GM12878 (cell line): ENCODE measurements around the gene GHRL. TPM values are rescaled to one million over a fixed set of nuclear protein-coding genes. Genes with fewer than 3 reads are reported as not detected.
A peak's percentile ranks its signal among the peaks of the same experiment; 100 is the strongest.

Experiments
- ATAC-seq: fragments of 200-7000 bp; cut with Tn5 transposase; 3 replicates; pipeline ENCODE4 v1.9.1; 2020; ENCODE audit warnings: mild to moderate bottlenecking, moderate library complexity
- BruUV-seq: library from RNA; stranded (reverse); fragments of 400-500 nt; replicated peaks from 2 replicates; lab custom pipeline; 2021; lab: Mats Ljungman, UMichigan
- CTCF ChIA-PET: fragments of 300-600 bp; sonication (Branson Sonifier 250); formaldehyde crosslinking; extraction: SDS; loops from one replicate; lab custom pipeline; 2021; ENCODE audit warnings: inconsistent platforms; lab: Yijun Ruan, JAX
- POLR2A ChIA-PET: fragments of 350-600 bp; formaldehyde crosslinking; extraction: SDS; loops from one replicate; lab custom pipeline; 2021; ENCODE audit warnings: inconsistent platforms; lab: Charles Lee
- RAD21 ChIA-PET: fragments of 300-600 bp; sonication (Branson Sonifier 250); formaldehyde crosslinking; loops from one replicate; lab custom pipeline; 2023; ENCODE audit warnings: antibody characterized with exemption; ENCODE audit not compliant: unreplicated experiment; lab: Charles Lee
- SMC1A ChIA-PET: fragments of 300-600 bp; sonication (Branson Sonifier 250); formaldehyde crosslinking; loops from one replicate; lab custom pipeline; 2023; ENCODE audit not compliant: unreplicated experiment, uncharacterized antibody; lab: Charles Lee
- DNase-seq: peaks from one replicate; pipeline ENCODE4 v3.0.0-alpha.2; 2011; ENCODE audit warnings: low read depth, low spot score
- FAIRE-seq: peaks from 3 replicates; lab custom pipeline; 2011; peaks lifted over from hg19 to GRCh38; lab: Jason Lieb, UNC
- H2AFZ ChIP-seq: 2 replicates; pipeline ENCODE4 v1.6.0; 2011; ENCODE audit warnings: low read depth, low read length, control low read depth; ENCODE audit not compliant: control insufficient read depth
- H3K27ac ChIP-seq: 2 replicates; pipeline ENCODE4 v1.5.1; 2011; ENCODE audit warnings: control low read depth; ENCODE audit not compliant: control insufficient read depth, insufficient read depth
- H3K27me3 ChIP-seq, 2 experiments: replicated peaks in 1 of 2; 2 replicates each; pipeline versions ENCODE4 v1.6.0 to v1.6.1; 2011; ENCODE audit warnings: low read length in 1 of 2; ENCODE audit not compliant: control insufficient read depth in 2 of 2, insufficient read depth in 2 of 2
- H3K36me3 ChIP-seq, 2 experiments: 2 replicates each; pipeline ENCODE4 v1.5.1; 2011; ENCODE audit warnings: low read length in 1 of 2; ENCODE audit not compliant: control insufficient read depth in 2 of 2, insufficient read depth in 2 of 2
- H3K4me1 ChIP-seq: 2 replicates; pipeline ENCODE4 v1.6.1; 2011; ENCODE audit warnings: mild to moderate bottlenecking, low read length, moderate library complexity, mixed read lengths; ENCODE audit not compliant: control insufficient read depth, insufficient read depth
- H3K4me2 ChIP-seq: 2 replicates; pipeline ENCODE4 v1.6.0; 2011; ENCODE audit warnings: control low read depth; ENCODE audit not compliant: control insufficient read depth, insufficient read depth
- H3K4me3 ChIP-seq: fragments of 200-600 bp; sonication (generic); 2 replicates; pipeline ENCODE4 v1.5.1; 2016
- H3K79me2 ChIP-seq: 2 replicates; pipeline ENCODE4 v1.6.0; 2011; ENCODE audit warnings: low read length; ENCODE audit not compliant: control insufficient read depth, insufficient read depth
- H3K9ac ChIP-seq: 2 replicates; pipeline ENCODE4 v1.8.0; 2011; ENCODE audit warnings: low read length, control low read depth, mixed read lengths; ENCODE audit not compliant: control insufficient read depth, insufficient read depth
- H3K9me3 ChIP-seq: replicated peaks from 3 replicates; pipeline ENCODE4 v1.5.1; 2011; ENCODE audit warnings: mild to moderate bottlenecking, low read length; ENCODE audit not compliant: control insufficient read depth, insufficient read depth
- H4K20me1 ChIP-seq: 2 replicates; pipeline ENCODE4 v1.6.0; 2011; ENCODE audit not compliant: control insufficient read depth, insufficient read depth
- PML ChIP-seq: IDR thresholded peaks from 2 replicates; pipeline ENCODE4 v1.6.1; 2012; ENCODE audit warnings: low read length, inconsistent platforms
- POLR2A ChIP-seq: IDR thresholded peaks from 2 replicates; pipeline ENCODE4 v1.6.1; 2011; ENCODE audit warnings: low read depth, mild to moderate bottlenecking, low read length
- RB1 ChIP-seq: fragments of 450-650 bp; formaldehyde crosslinking; IDR thresholded peaks from 2 replicates; pipeline ENCODE4 v1.6.1; 2017; ENCODE audit warnings: mild to moderate bottlenecking, borderline replicate concordance
- WGBS: methylation state at CpG from one replicate; pipeline ENCODE4 v1.1.6; 2016; ENCODE audit warnings: low lambda C conversion rate; ENCODE audit not compliant: insufficient replicate concordance, insufficient coverage; ENCODE audit errors: missing lambda C conversion rate; 5-methylcytosine and 5-hydroxymethylcytosine counted together
- in situ Hi-C: fragments of 300-500 bp; cut with MboI; formaldehyde crosslinking; loops from 9 replicates; pipeline ENCODE4 v1.14.3; 2018; ENCODE audit warnings: mixed read lengths
- intact Hi-C: fragments of 100-400 bp; cut with micrococcal nuclease; formaldehyde crosslinking; loops from one replicate; pipeline ENCODE4 v1.14.2; 2022; ENCODE audit not compliant: unreplicated experiment
- polyA plus RNA-seq, 11 experiments: library from polyadenylated mRNA; depleted of rRNA in 4 of 11; unstranded in 6 of 11; stranded (reverse) in 5 of 11; fragments of >200 nt; fragmentation: Nextera tagmentation in 4 of 11; fragmentation: Illumina TruSeq in 1 of 11; extraction: Ambion mirVana in 4 of 11; extraction: Trizol in 1 of 11; gene quantifications; 1 replicate in 1 of 11; 2 replicates in 10 of 11; pipeline versions ENCODE4 v1.2.1 to v1.2.3, GENCODE V29; 2011 to 2016; ENCODE audit warnings: inconsistent platforms in 2 of 11, missing spikeins in 2 of 11, low read depth in 1 of 11
- total RNA-seq, 4 experiments: library from RNA; depleted of rRNA in 3 of 4; stranded (reverse); fragments of >200 nt in 3 of 4; fragmentation: Illumina TruSeq in 1 of 4; extraction: Trizol in 1 of 4; gene quantifications; 2 replicates each; pipeline versions ENCODE4 v1.2.1 to v1.2.3, GENCODE V29; 2013 to 2021
- TF ChIP-seq, protein P1 (sequence below): fragments of 450-650 bp; IDR thresholded peaks from 2 replicates; pipeline ENCODE4 v1.6.1; 2016; ENCODE audit warnings: mild to moderate bottlenecking
- TF ChIP-seq, protein P2 (sequence below): fragments of 450-650 bp; IDR thresholded peaks from 2 replicates; pipeline ENCODE4 v1.6.1; 2017; ENCODE audit warnings: mild to moderate bottlenecking

Gene GHRL
- total and polyA plus RNA-seq, 10 of the 15 experiments (the other 5 are each of a cell fraction or from before 2014, with no cell fraction given), result 0.35 to 2.2 (median 0.88) TPM

DNA sequence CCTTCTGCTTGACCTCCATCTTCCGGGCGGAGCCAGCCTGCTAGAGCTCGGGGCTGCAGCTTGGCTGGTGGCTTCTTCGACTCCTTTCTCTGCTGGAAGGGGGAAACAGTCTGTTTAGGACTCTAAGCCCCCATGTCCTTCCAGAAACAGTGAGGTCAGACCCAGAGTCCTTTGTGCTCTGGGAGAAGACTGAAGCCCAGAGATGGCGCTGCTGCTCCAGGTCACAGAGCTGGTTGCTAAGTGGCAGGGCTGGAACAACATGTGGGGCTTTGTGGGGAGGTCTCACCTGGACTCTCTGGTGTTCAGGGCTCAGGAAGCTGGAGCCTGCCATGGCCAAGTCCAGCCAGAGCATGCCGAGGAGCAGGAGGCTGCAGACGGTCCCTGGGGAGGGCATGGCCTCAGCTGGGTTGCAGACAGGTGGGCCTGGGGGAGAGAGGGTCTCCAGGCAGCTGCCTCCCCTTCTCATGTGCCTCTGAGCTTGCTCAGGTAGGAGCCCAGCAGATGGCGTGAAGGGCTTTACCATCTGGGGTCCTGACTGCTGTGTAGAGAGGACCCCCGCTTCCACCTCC lies 2.9 kb downstream of the GHRL start:
- intact Hi-C loops, result no loop called here
- CTCF ChIA-PET, result interaction anchor here (1.4 kb wide), 1 partner anchor 358 kb away, joined by 3 read pairs; no protein-coding TSS in a partner anchor
- H3K9ac ChIP-seq, result no peak overlapping the region
- ATAC-seq (no peak), FAIRE-seq (no peak), DNase-seq (no peak)
- peaks cover 8 to 11% of the 10 kb centered on the region in 2 experiments for H3K36me3 ChIP-seq
- RAD21 ChIA-PET, result interaction anchor here (1.4 kb wide), 1 partner anchor 31 kb away, joined by 3 read pairs; the partner anchor contains the start of gene SEC13
- WGBS, result 95% methylated on average over 9 of the region's 9 CpGs
- no peaks in the 10 kb centered on the region; the same call in 1 of the 2 replicates for H4K20me1 ChIP-seq
- peaks cover 5% of the 10 kb centered on the region; the same call in 1 of the 2 replicates for H3K4me1 ChIP-seq
- H3K79me2 ChIP-seq, result no peaks in the 10 kb centered on the region; the same call in 1 of the 2 replicates
- 0 out of 2 replicates have a peak, but pooled peaks have one; percentile 36 for TF ChIP-seq POLR2A
- TF ChIP-seq PML, result no peak
- POLR2A ChIA-PET, result interaction anchor here (0.7 kb wide), 1 partner anchor 17 kb away, joined by 3 read pairs; no protein-coding TSS in a partner anchor
- no peak overlapping the region for H2AFZ ChIP-seq
- no peak overlapping the region for H3K27ac ChIP-seq
- no peaks in the 10 kb centered on the region for H3K27me3 ChIP-seq
- SMC1A ChIA-PET, result no interaction called here
- no peak overlapping the region for H3K4me3 ChIP-seq
- H3K9me3 ChIP-seq, result no peaks in the 10 kb centered on the region
- in situ Hi-C loops, result no loop called here
- no TSS peak for BruUV-seq
- H3K4me2 ChIP-seq, result no peak overlapping the region

DNA sequence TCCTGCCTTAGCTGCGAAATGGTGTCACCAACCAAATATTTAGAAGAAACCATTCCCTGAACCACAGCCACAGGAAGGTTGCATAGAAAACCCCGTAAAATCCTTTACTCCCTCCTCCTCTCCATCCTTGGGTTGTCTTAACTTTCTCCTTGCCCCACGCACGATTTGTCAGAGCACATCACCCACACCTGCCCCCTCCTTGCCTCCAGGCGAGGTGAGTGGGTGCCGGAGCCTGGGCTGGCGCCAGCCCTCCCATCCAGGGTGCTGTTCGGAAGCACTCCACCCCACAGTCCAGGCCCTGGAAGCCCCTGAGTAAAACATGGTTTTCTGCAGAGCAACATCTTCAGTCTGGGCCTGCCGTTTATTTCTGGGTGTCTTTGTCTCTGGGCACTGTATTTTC lies 3.7 kb downstream of the GHRL start:
- no peaks in the 10 kb centered on the region for H3K9me3 ChIP-seq
- H3K27ac ChIP-seq, result no peak overlapping the region
- BruUV-seq, result no TSS peak
- ChIA-PET SMC1A (no interaction called here), POLR2A (no interaction called here), CTCF (interaction anchor here (1.4 kb wide), 1 partner anchor 357 kb away, joined by 3 read pairs; no protein-coding TSS in a partner anchor), RAD21 (interaction anchor here (1.4 kb wide), 1 partner anchor 32 kb away, joined by 3 read pairs; the partner anchor contains the start of gene SEC13)
- no peak overlapping the region for H3K4me3 ChIP-seq
- DNase-seq (no peak), ATAC-seq (no peak), FAIRE-seq (no peak)
- no peaks in the 10 kb centered on the region for H3K27me3 ChIP-seq
- no peak overlapping the region for H3K4me2 ChIP-seq
- H3K36me3 ChIP-seq, result peaks cover 8 to 14% of the 10 kb centered on the region in 2 experiments
- intact Hi-C loops, result no loop called here
- no peak overlapping the region for H3K9ac ChIP-seq
- in situ Hi-C loops, result no loop called here
- TF ChIP-seq RB1, result no peak
- TF ChIP-seq, protein P1, sequence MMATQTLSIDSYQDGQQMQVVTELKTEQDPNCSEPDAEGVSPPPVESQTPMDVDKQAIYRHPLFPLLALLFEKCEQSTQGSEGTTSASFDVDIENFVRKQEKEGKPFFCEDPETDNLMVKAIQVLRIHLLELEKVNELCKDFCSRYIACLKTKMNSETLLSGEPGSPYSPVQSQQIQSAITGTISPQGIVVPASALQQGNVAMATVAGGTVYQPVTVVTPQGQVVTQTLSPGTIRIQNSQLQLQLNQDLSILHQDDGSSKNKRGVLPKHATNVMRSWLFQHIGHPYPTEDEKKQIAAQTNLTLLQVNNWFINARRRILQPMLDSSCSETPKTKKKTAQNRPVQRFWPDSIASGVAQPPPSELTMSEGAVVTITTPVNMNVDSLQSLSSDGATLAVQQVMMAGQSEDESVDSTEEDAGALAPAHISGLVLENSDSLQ, result no peak
- TF ChIP-seq, protein P2, sequence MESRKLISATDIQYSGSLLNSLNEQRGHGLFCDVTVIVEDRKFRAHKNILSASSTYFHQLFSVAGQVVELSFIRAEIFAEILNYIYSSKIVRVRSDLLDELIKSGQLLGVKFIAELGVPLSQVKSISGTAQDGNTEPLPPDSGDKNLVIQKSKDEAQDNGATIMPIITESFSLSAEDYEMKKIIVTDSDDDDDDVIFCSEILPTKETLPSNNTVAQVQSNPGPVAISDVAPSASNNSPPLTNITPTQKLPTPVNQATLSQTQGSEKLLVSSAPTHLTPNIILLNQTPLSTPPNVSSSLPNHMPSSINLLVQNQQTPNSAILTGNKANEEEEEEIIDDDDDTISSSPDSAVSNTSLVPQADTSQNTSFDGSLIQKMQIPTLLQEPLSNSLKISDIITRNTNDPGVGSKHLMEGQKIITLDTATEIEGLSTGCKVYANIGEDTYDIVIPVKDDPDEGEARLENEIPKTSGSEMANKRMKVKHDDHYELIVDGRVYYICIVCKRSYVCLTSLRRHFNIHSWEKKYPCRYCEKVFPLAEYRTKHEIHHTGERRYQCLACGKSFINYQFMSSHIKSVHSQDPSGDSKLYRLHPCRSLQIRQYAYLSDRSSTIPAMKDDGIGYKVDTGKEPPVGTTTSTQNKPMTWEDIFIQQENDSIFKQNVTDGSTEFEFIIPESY, result no peak
- 92% methylated on average over 8 of the region's 9 CpGs for WGBS
- no peaks in the 10 kb centered on the region; the same call in 1 of the 2 replicates for H3K79me2 ChIP-seq
- peaks cover 12% of the 10 kb centered on the region; the same call in 1 of the 2 replicates for H3K4me1 ChIP-seq
- H4K20me1 ChIP-seq, result no peaks in the 10 kb centered on the region; the same call in 1 of the 2 replicates
- H2AFZ ChIP-seq, result no peak overlapping the region
